ENCODE data around the gene CTRL.

Gene CTRL

DNA sequence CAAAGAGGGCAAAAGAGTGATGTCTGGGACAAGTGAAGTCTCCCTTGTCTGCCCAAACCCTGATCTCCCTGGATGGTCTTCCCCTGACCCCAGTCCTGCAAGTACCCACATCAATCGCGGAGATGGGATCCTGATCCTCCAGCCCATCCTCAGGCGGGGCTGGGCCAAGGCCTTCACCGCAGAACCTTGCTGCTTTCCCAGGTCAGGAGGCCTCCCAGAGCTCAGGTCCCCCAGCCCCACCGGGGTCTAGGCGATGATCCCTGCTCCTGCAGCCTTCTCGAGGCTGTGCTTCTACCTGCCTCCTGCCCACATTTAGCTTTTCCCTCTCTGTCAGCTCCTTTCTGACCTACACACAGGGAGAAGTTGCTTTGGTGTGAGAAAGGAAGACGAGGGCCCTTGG is 30.5 kb upstream of the CTRL start:
- no peak for DNase-seq

- no peak for DNase-seq
These were observed 29.9 kb upstream of the CTRL start for GRCh38 chr16:67961551-67961957.

GRCh38 chr16:67959536-67960329 is 28.1 kb upstream of the CTRL start:
- DNase-seq = no peak

GRCh38 chr16:67957622-67958021 is 26.0 kb upstream of the CTRL start:
- no peak for DNase-seq

DNA sequence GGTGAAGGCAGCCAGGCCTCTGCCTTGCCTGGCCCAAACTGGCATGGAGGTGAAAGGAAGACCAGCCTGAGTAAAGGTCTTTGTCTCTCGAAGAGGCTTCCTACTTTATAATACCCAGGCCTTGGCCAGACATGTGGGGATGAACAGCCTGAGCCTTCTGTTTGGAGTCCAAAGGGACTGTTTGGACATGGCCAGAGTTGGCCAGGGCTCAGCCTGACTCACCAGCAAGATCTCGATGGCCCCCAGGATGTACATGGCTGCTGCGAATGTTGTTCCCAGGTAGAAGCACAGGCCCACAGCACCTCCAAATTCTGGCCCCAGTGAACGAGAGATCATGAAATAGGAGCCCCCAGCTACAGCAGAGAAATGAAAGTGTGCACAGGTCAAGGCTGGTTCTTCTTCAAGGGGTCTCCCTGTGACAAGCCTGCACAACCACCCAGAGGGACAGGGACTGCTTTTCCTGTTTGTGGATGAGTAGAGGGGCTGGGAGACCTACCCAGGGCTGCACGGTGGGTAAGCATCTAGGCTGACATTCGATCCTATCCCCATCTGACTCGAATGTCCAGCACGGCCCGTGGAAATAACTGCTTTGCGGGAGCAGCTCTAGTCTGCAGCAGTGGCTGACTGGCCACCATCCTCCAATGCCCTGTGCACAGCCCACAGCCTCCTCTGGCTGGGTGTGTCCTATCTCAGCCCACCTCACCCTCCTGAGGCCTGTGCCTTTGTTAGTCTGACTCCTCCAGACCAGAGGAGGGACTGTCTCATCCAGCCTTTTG is 22.9 kb upstream of the CTRL start:
- no peak for DNase-seq

DNA sequence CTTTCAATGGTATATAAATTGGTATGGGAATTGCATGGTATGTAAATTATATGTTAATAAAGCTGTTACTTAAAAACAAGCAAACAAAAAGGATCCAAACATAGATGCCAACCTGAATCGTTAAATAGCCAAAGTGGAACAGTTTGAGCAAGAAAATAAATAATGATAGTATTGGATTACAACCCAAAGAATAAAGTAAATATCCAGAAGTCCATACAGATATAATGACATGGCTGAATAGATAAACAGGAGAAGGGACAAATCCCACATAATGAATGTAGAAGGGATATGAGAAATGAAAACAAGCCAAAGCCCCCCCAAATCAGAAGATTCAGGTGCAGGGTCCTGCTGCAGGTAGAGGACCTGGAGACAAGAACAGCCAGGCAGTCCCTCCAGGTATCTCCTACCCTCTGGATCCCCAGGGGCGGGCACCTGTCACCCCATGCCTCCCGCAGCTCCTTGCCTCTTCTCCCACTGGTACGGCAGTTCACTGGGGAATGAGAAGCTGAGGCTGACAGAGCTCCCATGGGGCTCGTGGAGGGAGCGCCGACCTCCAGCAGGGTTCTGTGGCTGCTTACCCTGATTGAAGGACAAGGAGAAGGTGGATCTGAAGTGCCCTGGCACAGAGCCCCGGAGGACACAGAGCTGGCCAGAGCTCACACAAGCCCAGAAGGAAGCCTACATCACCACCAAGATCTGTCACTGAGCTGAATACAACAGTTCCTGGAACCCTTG is 22.1 kb upstream of the CTRL start:
- DNase-seq = no peak

GRCh38 chr16:67951485-67951884 is 19.8 kb upstream of the CTRL start:
- DNase-seq = no peak

GRCh38 chr16:67950335-67950843 is 18.7 kb upstream of the CTRL start:
- DNase-seq = no peak

DNA sequence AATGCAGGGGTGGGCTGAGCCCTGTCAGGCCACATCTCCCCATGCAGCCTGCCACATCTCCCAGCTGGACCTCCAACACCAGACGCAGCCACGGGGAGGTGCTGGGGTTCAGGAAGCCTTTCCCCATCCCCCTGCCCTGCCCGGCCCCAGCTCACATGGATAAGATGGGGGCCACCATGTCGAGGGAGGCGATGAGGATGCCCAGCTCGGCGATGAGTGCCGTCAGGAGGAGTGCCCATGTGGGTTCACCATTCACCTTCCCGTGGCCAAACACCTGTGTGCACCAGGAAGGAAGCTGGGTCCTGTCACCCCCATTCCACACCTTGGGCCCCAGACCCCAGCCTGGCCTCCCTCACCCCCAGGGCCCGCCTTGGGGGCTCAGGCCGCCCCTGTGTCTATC is 18.0 kb upstream of the CTRL start:
- DNase-seq = no peak

GRCh38 chr16:67948015-67948414 is 16.4 kb upstream of the CTRL start:
- DNase-seq = no peak

GRCh38 chr16:67946966-67947558 is 15.4 kb upstream of the CTRL start:
- DNase-seq = no peak

- DNase-seq = no peak
These were observed 14.5 kb upstream of the CTRL start for GRCh38 chr16:67946128-67946569.

DNA sequence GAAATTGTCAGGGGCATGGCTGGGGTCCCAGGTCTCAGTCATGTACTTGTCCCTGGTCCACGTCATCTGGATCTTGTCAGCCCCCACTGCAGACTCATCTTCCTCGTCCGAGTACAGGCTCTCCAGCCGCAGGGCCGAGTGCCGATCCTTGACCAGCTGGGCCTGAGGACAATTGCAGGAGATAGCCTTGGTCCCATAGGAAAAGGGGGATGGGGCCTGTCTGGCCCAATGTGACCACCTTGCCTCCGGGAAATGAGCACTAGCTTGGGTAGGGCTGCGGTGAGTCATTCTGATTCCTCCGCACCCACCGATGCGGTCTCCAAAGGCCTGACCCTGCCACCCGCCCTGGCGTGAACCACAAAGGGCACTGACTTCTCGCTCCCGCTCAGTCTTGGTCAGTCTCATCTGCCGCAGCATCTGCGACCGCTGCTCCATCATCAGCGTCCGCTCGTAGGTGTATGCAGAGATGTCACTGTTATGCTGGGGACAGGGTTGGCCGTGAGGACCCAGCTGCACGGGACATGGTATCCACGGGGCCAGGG is 13.8 kb upstream of the CTRL start:
- no peak for DNase-seq

DNA sequence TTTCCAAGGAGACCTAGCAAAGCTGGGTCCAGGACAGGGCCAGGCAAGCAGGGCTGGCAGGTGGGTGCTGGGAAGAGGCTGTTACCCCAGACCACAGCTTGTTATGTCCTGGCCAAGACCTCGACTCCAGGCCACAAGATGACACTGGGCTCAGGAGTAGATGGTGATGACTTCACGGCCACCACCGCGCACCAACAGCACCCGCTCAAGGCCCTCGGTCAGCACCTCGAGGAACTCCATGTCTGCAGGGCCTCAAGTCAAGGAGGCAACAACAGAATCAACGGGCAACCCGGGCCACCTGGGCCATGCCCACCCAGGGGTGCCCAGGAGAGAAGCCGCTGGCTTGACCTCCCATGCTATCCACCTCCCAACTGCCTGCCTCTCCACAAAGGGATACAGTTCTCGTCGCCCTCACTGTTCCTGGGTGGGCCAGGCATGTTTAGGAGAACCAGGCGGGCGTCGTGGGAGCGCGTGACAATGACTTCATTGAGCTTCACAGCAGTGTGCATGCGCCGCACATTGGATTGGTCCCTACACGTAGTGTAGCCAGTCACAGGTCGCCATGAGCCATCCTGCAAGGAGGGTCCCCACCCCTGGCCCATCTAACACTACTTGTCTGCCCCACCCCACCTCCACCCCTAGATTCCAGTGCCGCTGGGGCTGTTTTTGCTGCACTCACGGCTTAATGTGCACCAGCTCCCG is 13.2 kb upstream of the CTRL start:
- no peak for DNase-seq

GRCh38 chr16:67943619-67944504 is 12.2 kb upstream of the CTRL start, which contains the start of gene LCAT:
TSS of gene LCAT (minus strand) at chr16:67944120. CDS start at chr16:67944101, 19 bp downstream.
- DNase-seq = no peak

DNA sequence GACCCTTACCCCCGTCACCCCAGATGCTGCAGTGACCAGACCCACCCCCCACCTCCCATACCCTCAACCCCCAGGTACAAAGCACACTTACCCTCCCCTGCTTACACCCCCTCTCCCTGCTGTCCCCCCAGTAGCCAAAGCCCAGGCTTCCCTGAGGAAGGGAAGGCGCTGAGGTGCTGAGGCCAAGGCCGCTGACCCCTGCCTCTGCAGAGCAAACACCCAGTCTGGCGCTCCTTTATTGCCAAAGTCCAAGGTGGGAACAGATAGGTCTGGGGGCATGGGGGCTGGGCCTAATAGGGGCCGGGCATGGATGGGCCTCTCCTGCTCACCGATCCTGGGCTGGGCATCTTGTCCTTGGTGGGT is 11.6 kb upstream of the CTRL start:
- DNase-seq = no peak

DNA sequence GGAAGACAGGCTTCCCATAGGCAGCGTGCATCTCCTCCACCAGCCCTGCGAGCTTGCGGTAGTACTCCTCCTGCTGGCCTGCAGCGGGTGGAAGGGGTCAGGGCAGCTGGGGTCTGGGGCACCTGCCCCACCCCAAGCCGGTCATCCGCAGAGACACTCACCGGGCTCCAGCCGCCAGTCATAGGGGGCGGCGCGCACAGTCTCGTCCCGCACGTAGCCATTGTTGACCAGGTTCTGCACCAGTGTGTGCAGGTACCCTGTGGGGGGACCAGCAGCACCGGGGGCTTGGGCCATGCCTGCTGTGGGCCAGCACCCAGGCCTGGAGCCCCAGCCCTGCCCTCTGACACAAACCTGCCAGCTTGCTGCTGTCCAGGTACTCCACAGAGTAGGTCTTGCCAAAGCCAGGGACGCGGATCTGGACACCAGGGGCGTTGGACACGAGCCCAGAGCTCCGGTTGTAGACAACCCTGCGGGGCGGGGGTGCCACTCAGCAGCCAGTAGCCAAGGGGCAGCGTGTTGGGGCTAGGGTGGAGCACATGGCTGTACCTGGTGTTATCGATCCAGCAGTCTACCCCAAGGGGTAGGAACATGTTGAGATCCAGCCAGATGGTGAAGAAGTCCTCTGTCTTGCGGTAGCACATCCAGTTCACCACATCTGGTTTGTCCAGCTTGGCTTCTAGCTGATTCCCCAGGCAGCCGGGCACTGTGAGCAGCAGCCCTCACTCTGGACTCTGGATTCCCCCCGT is 11.0 kb upstream of the CTRL start:
- no peak for DNase-seq

- DNase-seq = peak; percentile 52
These were observed 10.5 kb upstream of the CTRL start for GRCh38 chr16:67942200-67942509.

GRCh38 chr16:67941469-67942199 is 10.0 kb upstream of the CTRL start:
- no peak for DNase-seq
